NCI-H187 (cell line): ENCODE data around the gene HSP90B1.
A peak's percentile ranks its signal among the peaks of the same experiment; 100 is the strongest.

Experiments
- DNase-seq, 2 experiments: peaks; one replicate each; lab custom pipeline; 2025; lab: John Stamatoyannopoulos, UW

The HSP90B1 gene

GRCh38 chr12:103930034-103930786 lies at the start of gene HSP90B1:
TSS of gene HSP90B1 (plus strand) at chr12:103930410. CDS start at chr12:103930516, 106 bp downstream.
- DNase-seq, result peak; percentile 99 to 100

DNA sequence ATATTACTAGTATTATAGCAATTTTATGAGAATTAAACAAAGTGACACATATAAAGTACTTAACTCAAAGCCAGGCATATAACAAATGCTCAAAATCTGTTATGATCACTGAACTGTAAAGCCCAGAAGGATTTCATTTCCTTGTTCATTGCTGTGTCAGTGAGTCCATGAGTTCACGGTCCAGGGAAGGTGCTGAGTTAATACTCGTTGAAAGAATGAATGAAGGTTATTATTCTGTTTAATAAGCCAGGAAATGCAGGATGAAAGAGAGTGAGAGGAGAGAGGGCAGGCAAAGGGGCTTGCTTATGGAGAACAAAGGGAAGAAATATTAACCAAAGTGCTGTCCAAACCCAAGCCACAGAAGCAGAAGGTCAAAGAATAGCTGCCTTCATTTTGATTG lies 48.9 kb upstream of the HSP90B1 start:
- no peak for DNase-seq

GRCh38 chr12:103882861-103883596 lies 47.2 kb upstream of the HSP90B1 start:
- no peak for DNase-seq

- no peak for DNase-seq
Observed at GRCh38 chr12:103883908-103884307, 46.3 kb upstream of the HSP90B1 start.

- no peak for DNase-seq
Observed at GRCh38 chr12:103884316-103884715, 45.9 kb upstream of the HSP90B1 start.

DNA sequence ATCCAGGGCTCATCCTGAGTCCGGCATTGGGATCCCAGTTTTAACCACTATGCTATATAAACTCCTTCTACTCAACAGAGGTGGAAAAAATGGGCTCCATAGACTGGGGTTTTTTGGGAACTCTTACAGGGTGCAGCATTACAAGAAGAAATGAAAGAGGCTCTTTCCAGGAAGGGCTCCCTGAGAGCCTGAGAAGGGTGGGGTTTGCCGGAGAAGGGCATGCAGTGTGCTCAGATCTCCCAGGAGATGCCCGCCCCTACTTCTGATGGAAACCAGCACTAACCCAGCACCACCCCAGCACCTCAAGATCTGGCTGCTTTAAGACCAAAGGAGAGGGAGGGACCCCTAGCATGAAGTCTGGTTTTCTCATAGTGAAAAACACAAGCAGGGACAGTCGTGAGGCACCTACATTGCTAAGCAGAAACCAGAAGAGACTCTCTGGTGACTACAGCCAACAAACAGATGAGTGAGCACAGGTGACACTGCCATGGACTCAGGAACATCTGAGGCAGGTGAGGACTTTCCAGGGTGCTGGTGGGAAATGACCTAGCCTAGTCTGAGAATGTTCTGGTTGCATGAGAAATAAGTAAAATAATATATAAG lies 43.9 kb upstream of the HSP90B1 start:
- DNase-seq, result no peak

DNA sequence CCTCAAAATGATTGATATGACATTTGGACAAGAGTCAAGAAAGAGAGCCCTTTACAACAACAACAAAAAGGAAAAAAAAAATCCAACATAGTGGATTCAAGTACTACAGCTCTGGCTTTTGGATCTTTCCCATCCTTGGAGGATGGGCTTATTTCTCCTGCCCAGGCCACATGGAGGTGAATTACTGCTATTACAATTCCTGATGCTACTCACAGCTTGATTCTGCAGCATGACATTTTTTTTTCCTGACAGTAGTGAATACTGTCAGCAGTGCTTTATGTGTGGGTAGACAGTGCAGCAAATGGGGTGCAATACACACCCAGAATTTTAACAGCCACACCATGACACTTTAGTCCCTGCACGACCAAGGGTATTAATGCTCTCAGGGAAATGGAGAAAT lies 42.5 kb upstream of the HSP90B1 start:
- no peak for DNase-seq

- no peak for DNase-seq
Observed at GRCh38 chr12:103897316-103897715, 32.9 kb upstream of the HSP90B1 start.

GRCh38 chr12:103901518-103902173 lies 28.6 kb upstream of the HSP90B1 start:
- DNase-seq, result no peak

GRCh38 chr12:103903993-103904392 lies 26.2 kb upstream of the HSP90B1 start:
- DNase-seq, result no peak

DNA sequence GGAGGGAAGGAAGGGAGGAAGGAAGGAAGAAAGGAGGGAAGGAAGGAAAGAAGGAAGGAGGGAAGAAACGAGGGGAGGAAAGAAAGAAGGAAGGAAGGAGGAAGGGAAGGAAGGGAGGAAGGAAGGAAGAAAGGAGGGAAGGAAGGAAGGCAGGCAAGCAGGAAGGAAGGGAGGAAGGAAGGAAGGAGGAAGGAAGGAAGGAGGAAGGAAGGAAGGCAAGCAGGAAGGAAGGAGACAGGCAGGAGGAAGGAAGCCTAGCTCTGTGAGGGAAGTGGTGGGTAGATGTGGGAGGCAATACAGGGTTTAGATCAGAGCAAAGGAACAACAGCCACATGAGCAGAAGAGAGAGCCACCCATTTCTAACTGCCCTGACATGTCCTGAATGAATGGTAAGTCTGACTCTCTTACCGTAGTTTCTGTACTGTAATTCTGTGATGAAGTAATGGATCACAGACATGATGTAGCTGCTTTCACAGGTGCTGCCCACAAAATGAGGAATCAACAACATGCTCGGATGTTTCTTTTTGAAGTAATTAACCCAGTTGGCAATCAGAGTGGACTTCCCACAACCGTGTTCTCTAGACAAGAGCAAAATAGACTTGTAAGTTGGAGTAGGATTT lies 24.4 kb upstream of the HSP90B1 start:
- DNase-seq, result no peak

- no peak for DNase-seq
Observed at GRCh38 chr12:103908246-103908541, 22.0 kb upstream of the HSP90B1 start.

DNA sequence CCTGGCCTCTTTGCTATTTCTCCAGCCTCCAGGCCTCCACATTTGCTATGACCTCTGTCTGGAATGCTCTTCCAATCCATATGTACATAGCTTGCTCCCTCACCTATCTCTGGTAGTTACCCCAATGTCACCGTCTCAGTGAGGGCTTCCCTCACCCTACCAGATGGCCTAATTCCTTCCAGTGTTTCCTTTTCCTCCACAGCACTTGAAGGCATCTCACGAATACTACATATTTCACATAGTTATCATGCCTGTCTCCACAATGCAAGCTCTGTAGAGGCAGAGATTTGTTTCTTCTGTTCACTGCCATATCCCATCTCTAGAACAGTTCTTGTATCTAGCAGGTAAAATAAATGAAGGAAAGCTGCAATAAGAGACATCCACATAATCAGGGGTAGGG lies 21.3 kb upstream of the HSP90B1 start:
- DNase-seq, result no peak

GRCh38 chr12:103909811-103910210 lies 20.4 kb upstream of the HSP90B1 start:
- DNase-seq, result no peak

GRCh38 chr12:103912069-103912468 lies 18.1 kb upstream of the HSP90B1 start:
- no peak for DNase-seq

- no peak for DNase-seq
Observed at GRCh38 chr12:103913100-103913499, 17.1 kb upstream of the HSP90B1 start.

GRCh38 chr12:103915306-103915705 lies 14.9 kb upstream of the HSP90B1 start:
- no peak for DNase-seq

DNA sequence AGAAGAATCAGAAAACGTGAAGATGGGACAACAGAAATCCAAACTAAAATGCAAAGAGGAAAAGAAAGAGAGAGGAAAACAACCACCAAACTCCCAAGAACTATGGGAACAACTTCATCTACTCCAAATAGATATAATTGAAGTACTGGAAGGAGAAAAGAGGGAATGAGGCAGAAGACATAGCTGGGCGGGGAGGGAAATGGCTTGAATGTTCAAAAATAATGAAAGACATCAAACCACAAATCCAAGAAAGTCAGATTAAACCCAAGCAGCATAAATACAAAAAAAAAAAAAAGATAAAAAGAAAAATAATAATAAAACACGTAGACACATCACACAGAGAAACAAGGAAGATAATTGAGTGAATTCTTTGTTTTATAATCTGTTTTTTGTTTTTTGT lies 12.3 kb upstream of the HSP90B1 start:
- DNase-seq, result no peak

DNA sequence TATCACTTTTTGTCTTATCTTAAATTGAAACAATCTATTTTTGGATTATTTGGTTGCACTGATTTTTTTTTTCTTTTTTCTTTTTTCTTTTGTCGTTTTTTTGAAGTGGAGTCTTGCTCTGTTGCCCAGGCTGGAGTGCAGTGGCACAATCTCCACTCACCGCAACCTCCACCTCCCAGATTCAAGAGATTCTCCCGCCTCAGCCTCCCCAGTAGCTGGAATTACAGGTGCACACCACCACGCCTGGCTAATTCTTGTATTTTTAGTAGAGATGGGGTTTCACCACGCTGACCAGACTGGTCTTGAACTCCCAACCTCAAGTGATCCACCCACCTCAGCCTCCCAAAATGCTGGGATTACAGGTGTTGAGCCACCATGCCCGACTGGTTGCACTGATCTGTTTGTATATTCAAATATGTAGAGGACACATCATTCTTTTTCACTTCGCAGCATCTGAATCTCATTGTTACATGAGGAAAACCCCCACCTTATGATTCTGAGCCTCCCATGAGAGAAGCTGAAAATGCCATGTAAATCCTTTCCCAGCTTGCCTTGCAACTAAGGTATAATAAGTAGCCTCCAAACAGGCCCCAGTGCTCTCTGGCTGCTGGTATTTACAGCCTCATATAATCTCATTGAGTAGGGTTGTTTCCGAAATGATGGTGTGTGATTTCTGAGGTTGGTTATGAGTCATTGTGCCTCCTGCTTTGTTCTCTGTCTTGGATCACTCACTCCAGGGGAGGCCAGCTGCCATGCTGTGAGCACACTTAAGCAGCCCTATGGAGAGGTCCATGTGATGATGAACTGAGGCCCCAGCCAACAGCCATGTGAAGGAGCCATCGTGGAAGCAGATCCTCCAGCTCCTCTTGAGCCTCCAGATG lies 5.2 kb upstream of the HSP90B1 start:
- DNase-seq, result no peak

DNA sequence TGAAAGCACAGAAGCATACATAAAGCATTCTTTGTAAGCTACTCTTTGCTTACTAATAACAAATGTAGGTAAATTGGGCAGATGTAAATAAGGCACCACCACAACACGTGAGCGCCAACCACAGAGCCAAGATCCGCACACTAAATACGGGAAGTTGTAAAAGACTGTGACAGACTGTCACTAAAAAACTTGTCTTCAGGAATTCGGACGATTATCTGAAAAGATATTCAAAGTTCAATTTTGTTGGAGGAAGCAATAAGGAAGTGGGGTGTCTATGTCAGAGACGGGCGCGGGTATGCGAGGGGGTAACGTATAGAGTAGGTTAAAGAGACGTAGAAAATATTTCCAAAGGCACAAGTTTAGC lies 1.5 kb upstream of the HSP90B1 start:
- DNase-seq, result no peak

GRCh38 chr12:103929046-103929783 lies 995 bp upstream of the HSP90B1 start:
- DNase-seq, result peak; percentile 70 to 88
